HG03139 (cell line): ENCODE measurements around the gene FGR.
"Not testable (repeated sequence)": the region's sequence is repeated elsewhere in the genome, so short reads cannot be mapped to it uniquely, and the experiment has no call there.

Experiments used
- ATAC-seq: cut with Tn5 transposase; IDR thresholded peaks from one replicate; pipeline ENCODE4 v1.9.1; 2021; ENCODE audit not compliant: unreplicated experiment

Gene FGR

DNA sequence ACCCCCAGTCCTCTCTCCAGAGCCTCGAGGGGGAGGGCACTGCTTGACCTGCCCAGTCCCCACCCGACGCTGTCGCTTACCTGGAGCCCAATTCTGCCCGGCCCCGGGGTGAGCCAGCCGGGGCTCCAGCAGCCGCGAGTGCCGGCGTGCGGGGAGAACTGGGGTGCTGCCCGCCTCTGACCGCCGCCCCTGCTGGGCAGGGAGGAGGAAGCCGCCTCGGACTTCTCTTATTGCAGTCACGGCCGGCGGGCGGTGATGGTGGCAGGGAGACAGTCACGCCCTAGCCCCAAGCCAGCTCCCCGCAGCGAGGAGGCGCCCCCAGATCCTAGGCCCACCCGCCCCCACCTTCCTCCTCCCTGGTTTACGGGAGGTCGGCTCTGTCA, at the start of gene FGR:
Gene FGR, minus strand, starts transcription at position 201 of the 383 bp plus-strand sequence. CDS start 11,269 bp downstream, outside the sequence.
- no peak for ATAC-seq

DNA sequence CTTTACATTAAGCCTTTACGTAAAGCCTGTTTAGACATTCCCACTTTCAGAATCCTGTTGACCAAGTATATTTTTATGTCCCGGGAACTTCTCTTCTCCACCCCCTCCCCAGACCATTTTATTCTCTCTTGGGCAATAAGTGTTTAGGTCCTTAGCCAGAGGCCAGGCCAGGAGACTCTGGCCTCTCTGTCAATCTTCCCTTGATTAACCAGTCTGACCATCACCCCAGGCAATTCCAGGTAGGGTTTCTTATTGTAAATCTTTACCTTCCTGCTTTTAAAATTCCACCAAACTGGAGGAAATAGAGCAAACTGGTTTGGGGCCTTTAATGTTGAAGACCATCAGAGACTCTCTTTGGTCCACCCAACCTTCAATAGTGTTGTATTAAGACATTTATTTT, 49.2 kb upstream of the FGR start:
- ATAC-seq = no peak

DNA sequence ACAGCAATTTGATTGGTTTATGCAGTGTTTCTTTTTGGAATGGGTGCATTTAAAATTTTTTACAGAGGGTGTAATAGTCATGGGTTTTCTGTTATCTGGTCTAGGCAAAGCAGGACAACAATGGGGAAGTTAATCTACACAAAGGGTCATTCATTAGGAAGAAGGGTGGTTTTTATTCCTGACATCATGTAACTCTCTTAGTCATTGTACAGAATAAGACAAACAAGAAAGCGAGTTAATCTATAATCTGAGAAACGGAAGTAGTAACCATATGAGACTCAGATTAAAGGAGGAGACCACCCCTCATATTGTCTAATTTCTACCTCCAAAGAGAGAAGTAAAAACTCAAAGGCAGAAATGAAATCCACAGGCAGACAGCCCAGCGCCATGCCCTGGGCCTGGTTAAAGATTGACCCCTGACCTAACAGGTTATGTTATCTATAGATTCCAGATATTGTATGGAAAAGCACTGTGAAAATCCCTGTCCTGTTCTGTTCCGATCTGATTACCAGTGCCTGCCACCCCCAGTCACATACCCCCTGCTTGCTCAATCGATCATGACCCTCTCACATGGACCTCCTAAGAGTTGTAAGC, 47.5 kb upstream of the FGR start:
- no peak for ATAC-seq

DNA sequence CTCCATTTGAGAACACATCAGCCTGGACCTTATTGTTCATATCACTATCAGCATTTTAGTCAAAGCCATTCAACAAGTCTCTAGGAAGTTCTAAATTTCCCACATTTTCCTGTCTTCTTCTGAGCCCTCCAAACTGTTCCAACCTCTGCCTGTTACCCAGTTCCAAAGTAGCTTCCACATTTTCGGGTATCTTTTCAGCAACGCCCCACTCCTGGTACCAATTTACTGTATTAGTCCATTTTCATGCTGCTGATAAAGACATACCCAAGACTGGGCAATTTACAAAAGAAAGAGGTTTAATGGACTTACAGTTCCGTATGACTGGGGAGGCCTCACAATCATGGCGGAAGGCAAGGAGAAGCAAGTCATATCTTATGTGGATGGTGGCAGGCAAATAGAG, 46.6 kb upstream of the FGR start:
- not testable (repeated sequence) for ATAC-seq

DNA sequence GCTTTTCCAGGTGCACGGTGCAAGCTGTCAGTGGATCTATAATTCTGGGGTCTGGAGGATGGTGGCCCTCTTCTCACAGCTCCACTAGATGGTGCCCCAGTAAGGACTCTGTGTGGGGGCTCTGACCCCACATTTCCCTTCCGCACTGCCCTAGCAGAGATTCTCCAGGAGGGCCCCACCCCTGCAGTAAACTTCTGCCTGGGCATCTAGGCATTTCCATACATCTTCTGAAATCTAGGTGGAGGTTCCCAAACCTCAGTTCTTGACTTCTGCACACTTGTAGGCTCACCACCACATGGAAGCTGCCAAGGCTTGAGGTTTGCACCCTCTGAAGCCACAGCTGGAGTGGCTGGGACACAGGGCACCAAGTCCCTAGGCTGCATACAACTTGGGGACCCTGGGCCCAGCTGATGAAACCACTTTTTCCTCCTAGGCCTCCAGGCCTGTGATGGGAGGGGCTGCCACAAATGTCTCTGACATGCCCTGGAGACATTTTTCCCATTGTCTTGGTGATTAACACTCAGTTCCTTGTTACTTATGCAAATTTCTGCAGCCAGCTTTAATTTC, 45.3 kb upstream of the FGR start:
- ATAC-seq = not testable (repeated sequence)

DNA sequence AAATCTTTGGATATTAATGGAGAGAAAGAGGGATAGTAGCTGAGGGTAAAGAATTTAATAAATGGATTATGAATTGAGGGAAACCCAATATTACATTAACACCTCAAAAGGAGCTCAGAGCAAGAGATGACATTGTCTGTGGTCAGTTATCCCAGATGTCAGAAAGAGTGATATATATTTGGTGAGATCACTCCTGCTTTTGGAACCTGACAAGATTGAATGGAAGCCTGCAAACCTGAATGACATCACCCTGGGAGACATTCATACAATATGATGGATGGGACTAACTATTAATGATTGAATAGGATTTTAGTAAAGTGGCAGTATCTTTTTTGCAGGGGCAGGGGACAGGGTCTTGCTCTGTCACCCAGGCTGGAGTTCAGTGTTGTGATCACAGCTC, 43.8 kb upstream of the FGR start:
- no peak for ATAC-seq

DNA sequence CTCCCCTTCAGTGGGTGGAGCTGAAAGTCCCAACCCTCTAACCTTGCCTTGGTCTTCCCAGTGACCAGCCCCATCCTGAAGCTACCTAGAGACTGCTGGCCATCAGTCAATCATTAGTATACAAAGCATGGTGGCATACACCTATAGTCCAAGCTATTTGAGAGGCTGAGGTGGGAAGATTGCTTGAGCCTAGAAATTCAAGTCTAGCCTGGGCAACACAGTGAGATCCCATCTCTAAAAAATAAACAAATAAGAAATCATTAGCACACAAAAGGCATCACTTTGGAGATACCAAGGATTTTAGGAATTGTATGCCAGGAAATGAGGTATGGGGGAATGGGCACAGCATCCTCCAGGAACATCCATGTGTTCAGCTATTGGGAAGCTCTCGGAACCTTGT, 41.4 kb upstream of the FGR start:
- ATAC-seq = no peak

DNA sequence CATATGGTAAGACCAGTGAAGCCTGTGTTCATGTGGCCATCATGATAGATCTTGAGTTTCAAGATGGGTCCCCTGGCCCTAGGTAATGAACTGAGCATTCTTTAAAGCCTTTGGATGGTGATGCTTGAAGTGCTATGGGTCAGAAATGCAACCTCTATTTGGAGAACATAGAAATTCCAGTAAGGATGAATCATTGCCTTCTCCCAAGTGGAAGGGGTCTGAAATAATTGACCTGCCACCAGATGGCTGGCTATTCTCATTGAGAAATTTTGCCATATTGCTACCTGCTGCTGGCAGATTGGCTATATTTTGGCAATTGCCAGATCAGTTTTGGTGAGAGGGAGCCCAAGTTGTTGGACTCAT, 37.7 kb upstream of the FGR start:
- ATAC-seq = no peak

DNA sequence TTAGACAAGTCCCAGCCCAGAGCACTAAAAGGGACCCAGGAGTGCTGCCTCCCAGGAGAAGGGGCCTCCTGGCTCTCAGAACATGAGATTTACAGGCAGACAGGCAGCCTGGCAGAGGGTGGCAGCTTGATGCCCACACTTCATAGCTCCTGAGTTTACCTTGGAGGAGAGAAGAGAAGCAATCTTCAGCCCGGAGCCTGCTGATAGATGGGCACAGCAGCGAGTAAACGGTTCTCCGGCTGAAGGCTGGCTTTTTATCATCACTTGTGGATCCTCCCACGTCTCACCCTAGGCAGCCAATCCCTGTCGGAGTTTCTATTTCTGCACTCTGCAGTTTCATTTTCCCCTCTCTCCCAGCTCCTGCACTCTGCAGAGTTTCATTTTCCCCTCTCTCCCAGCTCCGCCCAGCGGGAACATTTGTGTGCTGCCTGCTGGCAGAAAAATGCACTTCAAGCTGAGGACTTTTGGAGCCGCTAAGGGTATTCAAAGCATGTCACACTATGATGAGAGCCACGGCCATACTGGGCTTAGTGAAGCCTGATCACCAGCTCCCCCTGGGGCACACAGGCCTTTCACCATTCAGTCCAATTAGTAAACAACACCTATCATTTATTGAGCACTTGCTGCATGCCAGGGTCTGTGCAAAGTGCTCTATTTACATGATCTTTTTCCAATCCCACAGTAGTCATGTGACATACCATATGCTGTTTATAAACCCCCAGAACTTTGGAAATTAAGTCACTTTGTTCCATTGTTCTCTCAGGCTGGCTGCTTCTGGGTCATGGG, 37.2 kb upstream of the FGR start, which contains the start of gene IFI6:
Gene IFI6, minus strand, starts transcription at position 229 of the 786 bp plus-strand sequence. CDS start 2,878 bp downstream, outside the sequence.
- peak; percentile 75 for ATAC-seq

DNA sequence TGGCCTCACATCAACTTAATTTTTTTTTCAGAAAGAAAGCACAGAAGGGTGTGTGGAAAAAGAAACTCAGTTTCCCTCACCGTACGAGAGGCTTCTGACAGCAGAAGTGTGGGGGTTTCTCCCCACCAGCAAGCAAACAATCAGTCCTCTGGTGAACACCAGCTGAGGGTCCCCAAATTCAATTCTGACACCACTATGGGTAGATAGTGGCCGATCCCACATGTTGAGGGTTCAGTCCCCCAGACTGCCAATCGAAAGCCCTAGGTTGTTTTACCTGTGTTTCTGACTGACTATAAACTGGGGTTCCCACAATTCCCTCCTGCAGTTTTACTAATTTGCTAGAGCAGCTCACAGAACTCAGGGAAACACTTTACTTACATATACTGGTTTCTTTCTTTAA, 34.9 kb upstream of the FGR start:
- ATAC-seq = no peak

DNA sequence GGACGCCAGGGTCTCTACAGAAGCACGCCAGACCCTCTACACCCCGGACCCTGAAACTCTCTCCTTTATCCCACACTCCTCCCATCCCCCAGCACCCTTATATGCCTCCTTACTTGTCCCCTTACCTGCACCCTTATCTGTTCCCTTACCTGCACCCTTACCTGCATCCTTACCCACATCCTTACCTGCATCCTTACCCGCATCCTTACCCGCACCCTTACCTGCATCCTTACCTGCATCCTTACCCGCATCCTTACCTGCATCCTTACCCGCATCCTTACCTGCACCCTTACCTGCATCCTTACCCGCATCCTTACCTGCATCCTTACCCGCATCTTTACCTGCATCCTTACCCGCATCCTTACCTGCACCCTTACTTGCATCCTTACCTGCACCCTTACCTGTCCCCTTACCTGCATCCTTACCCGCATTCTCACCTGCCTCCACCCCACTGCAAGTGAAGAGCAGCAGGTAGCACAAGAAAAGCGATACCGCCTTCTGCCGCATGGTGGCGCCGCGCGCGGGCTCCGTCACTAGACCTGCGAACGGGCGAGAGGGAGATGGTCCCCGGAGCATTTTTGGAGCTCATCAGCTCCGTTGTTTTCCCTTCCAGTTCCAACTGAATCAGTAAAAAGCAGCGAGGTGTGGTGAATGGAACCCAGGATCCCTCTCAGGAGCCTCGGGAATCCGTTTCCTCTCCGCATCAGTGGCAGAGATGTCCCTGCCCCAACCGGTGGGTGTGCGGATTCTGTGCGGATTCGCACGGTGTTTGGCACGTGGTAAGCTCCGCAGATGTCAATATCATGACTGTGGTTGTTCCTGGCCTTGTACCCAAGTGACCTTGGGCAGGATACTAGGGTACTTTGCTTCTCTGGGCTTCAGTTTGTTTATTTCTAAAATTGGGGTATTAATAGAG, 34.1 kb upstream of the FGR start:
- ATAC-seq = no peak

DNA sequence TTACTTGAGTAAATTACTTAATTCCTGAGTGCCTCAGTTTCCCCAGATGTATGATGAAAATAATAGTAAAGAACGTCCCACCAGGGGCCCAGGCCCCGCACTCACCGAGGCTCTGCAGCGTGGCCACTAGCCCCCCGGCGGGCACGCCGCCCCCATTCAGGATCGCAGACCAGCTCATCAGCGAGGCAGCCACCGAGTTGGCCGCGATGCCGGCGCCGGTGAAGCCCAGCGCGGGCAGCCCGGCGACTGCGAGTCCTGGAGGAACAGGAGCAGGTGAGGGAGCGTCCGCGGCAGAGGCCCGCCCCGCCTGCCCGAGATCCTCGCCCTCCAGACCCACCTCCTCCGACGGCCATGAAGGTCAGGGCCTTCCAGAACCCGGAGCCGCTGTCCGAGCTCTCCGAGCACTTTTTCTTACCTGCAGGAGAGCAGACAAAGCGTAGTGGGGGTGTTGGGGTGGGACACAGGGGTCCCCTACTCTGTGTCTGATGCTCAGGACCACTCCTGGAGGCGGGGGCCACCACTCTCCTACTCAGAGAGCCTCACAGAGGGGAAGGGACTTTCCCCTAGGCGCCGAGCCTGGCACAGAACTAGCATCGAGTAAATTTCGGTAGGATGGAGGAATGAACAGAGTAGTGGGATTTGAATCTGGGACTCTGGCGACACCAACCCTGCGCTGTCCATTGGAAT, 33.3 kb upstream of the FGR start:
- no peak for ATAC-seq

DNA sequence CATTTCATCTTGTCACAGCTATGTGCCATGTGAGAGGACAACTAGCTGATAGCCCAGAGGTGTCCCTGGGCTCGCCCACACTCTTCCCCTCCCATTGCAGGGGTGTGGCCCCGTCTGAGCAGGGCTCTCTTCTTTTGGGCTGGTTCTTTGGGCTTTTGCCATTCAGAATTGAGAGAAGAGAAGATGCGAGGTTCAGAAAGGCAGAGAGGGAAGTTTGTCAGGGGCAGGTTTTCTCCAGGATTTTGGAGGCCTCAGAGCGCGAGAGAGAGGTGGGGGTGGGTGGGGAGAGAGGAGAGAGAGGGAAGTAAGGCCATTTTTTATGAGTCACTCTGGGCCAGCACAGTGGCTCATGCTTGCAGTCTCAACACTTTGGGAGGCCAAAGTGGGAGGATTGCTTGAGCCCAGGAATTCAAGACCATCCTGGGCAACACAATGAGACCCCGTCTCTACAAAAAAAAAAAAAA, 31.8 kb upstream of the FGR start:
- no peak for ATAC-seq

DNA sequence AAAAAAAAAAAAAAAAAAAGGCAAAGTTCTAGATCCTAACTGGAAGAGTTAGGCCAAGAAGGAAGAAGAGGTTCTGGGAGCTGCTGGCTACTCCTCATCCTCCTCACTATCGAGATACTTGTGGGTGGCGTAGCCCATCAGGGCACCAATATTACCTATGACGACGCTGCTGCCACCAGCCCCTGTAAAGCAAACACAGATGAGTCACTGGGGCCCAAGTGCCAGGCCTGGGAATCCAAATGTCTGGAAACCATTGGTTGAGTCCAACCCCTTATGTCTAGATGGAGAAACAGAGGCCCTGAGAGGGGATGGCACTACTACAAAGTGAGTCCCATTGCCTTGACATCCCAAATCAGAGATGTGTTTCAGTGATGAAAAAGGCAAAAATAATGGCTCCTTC, 31.3 kb upstream of the FGR start:
- ATAC-seq = no peak

DNA sequence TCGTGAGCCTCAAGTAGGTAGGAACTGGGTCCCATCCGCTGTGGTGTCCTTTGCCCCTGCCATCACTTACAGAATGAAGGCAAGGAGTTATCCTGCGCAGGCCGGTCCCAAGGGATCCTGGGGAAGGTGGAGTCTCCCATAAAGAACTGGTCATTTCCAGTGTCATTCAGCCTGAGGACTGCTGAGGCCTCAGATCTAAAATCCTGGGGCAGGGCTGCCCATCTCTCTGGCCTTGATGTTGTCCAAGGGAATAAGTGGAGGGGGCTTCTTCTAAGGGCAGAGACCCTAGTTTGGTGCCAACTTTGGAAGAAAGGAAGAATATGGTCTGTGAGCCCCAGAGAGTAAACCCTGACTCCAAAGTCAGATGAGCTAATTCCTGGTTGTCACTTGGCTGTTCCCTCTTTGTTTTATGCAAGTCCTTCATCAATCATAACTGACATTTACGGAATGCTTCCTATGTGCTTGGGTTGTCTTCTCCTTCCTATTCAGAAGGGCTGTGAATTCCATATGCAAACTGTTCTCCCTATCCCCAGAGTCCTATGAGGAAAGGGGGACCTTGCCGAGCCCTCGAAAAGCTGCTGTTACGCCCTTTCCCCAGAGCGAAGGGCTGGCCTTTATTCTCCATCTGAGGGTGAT, 30.1 kb upstream of the FGR start:
- ATAC-seq = no peak

DNA sequence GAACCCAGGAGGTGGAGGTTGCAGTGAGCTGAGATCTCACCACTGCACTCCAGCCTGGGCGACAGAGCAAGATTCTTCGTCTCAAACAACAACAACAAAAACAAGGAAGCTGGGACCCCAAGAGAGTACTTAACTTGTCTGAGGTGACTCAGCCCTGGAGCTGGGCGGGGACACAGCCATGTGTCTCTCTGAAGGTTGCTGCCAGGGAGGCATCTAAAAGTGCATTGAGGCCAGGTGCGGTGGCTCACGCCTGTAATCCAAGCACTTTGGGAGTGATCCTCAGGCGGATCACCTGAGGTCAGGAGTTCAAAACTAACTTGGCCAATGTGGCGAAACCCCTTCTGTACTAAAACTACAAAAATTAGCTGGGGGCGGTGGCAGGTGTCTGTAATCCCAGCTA, 29.3 kb upstream of the FGR start:
- ATAC-seq = no peak

DNA sequence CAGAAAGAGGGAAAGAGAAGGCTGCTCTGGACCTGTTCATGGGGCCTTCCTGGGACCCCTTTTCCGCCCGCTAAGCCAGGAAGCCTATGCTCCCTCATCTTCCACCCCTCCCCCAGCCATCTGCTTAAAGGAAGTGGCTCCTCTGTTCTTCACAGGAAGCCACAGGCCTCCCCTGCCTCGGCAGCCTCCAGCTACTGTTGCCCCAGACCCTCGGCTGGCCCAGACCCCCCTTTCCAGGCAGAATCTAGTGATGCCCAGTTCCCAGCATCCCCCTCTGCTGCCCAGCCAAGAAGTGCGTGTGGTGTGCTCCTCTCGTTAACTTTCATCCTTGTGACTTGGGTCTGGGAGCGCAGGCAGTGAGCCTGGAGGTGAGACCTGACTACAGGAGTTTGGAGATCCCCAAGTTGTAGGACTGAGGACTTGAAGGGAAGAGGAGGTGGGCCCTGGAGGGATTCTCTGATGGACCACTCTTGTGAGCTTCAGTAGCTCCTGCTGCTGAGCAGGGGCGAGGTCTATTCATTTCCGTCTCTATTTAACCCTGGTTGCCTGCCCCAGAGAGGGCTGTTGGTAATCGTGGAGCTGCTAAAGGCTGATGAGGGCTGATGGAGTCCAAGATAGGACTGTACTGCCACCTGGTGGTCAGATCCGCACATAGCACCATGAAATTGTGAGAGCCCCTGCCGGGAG, 27.9 kb upstream of the FGR start:
- ATAC-seq = peak; percentile 34

DNA sequence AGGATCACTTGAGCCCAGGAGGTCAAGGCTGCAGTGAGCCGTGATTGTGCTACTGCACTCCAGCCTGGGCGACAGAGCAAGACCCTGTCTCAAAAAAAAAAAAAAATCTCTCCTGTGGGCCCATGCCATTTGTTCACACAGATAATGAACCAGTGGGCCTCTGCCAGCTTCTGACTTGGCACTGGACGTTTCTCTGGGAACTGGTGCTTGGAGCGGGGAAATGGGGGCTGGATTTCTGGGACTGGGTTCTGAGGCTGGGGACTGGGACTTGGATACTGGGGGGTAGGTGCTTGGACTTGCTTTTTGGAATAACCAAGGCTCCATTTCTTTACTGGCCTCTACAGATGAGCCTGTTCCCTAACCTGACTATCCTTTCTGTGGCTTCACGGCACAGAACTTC, 27.3 kb upstream of the FGR start:
- ATAC-seq = no peak

DNA sequence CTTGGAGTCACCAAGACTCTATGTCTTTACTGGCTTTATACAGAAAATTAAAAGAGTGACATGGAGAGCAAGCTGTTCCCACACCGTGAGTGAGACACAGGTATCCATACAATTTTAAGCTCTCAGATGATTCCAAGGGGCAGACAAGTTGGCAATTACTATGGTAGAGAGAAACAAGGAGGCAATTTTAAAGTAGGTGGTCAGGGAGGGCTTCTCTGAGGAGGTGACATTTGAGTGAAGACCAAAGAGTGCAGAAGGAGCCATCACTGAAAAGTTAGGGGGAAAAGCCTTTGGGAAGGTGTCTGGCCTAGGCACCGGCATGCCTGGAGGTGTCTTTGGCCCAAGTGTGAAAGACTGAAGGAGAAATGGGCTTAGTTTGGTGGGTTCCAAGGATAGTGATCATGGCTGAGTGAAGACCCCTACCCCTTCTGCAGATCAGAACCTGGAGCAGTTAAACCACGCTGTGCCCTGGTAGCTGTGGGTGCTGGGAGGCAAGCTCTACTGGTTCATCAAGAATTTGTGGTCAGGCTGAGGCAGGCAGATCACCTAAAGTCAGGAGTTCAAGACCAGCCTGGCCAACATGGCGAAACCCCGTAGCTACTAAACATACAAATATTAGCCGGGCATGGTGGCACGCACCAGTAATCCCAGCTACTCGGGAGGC, 26.6 kb upstream of the FGR start:
- ATAC-seq = no peak
